Measurements from ENCODE around the gene ZNF561.
"Not testable (repeated sequence)": the region's sequence is repeated elsewhere in the genome, so short reads cannot be mapped to it uniquely, and the experiment has no call there.

The ZNF561 gene

GRCh38 chr19:9615844-9616243 is 5.2 kb downstream of the ZNF561 start:
- no peak for FAIRE-seq
- no peak for DNase-seq (ENCODE audit: insufficient read length, low spot score)
- no peak for TF ChIP-seq POLR2A (IDR thresholded peaks at IDR 0.05; ENCODE audit: low read depth, low read length)

GRCh38 chr19:9610484-9611113 is 10.4 kb downstream of the ZNF561 start:
- no peak for FAIRE-seq
- no peak for DNase-seq (ENCODE audit: insufficient read length, low spot score)
- TF ChIP-seq POLR2A (IDR thresholded peaks at IDR 0.05; ENCODE audit: low read depth, low read length), result no peak

GRCh38 chr19:9608912-9609311 is 12.1 kb downstream of the ZNF561 start:
- no peak for TF ChIP-seq POLR2A (IDR thresholded peaks at IDR 0.05; ENCODE audit: low read depth, low read length)
- DNase-seq (ENCODE audit: insufficient read length, low spot score) (no peak), FAIRE-seq (no peak)

- FAIRE-seq, result peak; percentile 84
- TF ChIP-seq POLR2A (IDR thresholded peaks at IDR 0.05; ENCODE audit: low read depth, low read length), result no peak
- peak; percentile 27 for DNase-seq (ENCODE audit: insufficient read length, low spot score)
These were observed 24.0 kb downstream of the ZNF561 start for GRCh38 chr19:9597027-9597426.

- TF ChIP-seq POLR2A (IDR thresholded peaks at IDR 0.05; ENCODE audit: low read depth, low read length), result no peak
- DNase-seq (ENCODE audit: insufficient read length, low spot score), result no peak
- peak; percentile 92 for FAIRE-seq
These were observed 34.3 kb downstream of the ZNF561 start for GRCh38 chr19:9586764-9587163.

GRCh38 chr19:9584073-9584833 is 36.8 kb downstream of the ZNF561 start, which contains the start of gene ZNF121:
TSS of gene ZNF121 (minus strand) at chr19:9584504. CDS start at chr19:9568097, 16,407 bp downstream.
- FAIRE-seq (peak; percentile 60), DNase-seq (ENCODE audit: insufficient read length, low spot score) (peak; percentile 75)
- TF ChIP-seq POLR2A (IDR thresholded peaks at IDR 0.05; ENCODE audit: low read depth, low read length), result peak; percentile 91

- FAIRE-seq; DNase-seq (ENCODE audit: insufficient read length, low spot score): not testable (repeated sequence)
These were observed 38.8 kb downstream of the ZNF561 start for GRCh38 chr19:9582081-9582725.

GRCh38 chr19:9580728-9581127 is 40.3 kb downstream of the ZNF561 start:
- FAIRE-seq (no peak), DNase-seq (ENCODE audit: insufficient read length, low spot score) (no peak)
- TF ChIP-seq POLR2A (IDR thresholded peaks at IDR 0.05; ENCODE audit: low read depth, low read length), result no peak

- no peak for FAIRE-seq
- no peak for DNase-seq (ENCODE audit: insufficient read length, low spot score)
- no peak for TF ChIP-seq POLR2A (IDR thresholded peaks at IDR 0.05; ENCODE audit: low read depth, low read length)
These were observed 50.8 kb downstream of the ZNF561 start for GRCh38 chr19:9570255-9570654.

- peak; percentile 38 for FAIRE-seq
- TF ChIP-seq POLR2A (IDR thresholded peaks at IDR 0.05; ENCODE audit: low read depth, low read length), result no peak
- no peak for DNase-seq (ENCODE audit: insufficient read length, low spot score)
These were observed 54.3 kb downstream of the ZNF561 start for GRCh38 chr19:9566729-9567128.

- DNase-seq (ENCODE audit: insufficient read length, low spot score), result no peak
- no peak for FAIRE-seq
- no peak for TF ChIP-seq POLR2A (IDR thresholded peaks at IDR 0.05; ENCODE audit: low read depth, low read length)
These were observed 54.9 kb downstream of the ZNF561 start for GRCh38 chr19:9565900-9566705.

All from H54 (cell line).